ENCODE measurements around the gene ZNF579. TPM values are rescaled to one million over a fixed set of nuclear protein-coding genes. Genes with fewer than 3 reads are reported as not detected.
A peak's percentile ranks its signal among the peaks of the same experiment; 100 is the strongest.

The ZNF579 gene
- total and polyA plus RNA-seq, 2 of the 8 experiments (the other 6 are each of a cell fraction or from before 2014, with no cell fraction given): 10.0 to 18.9 TPM

GRCh38 chr19:55585658-55586339, 5.2 kb upstream of the ZNF579 start:
- peak overlapping the region; percentile 2 for H3K56ac ChIP-seq (replicated peaks; ENCODE audit: insufficient read length, low read depth, low read length)
- TF ChIP-seq PHF8 (conservative IDR thresholded peaks at IDR 0.05; ENCODE audit: low read depth, low read length) (0 out of 2 replicates have a peak, but pooled peaks have one; percentile 13), JUN (IDR thresholded peaks at IDR 0.05; ENCODE audit: low read depth, low read length) (no peak), SP2 (IDR thresholded peaks at IDR 0.05; ENCODE audit: low read length) (0 out of 2 replicates have a peak, but pooled peaks have one; percentile 9), USF2 (IDR thresholded peaks at IDR 0.05; ENCODE audit: low read length) (0 out of 2 replicates have a peak, but pooled peaks have one; percentile 32), CHD2 (IDR thresholded peaks at IDR 0.05; ENCODE audit: low read length) (peak; percentile 37; the same call in 1 of the 2 replicates), CEBPB (IDR thresholded peaks at IDR 0.05; ENCODE audit: low read depth, low read length) (no peak), SP1 (IDR thresholded peaks at IDR 0.05; ENCODE audit: low read depth, low read length) (peak; percentile 84), SIRT6 (IDR thresholded peaks at IDR 0.05; ENCODE audit: low read length) (no peak), KDM4A (IDR thresholded peaks at IDR 0.05; ENCODE audit: low read depth, low read length, severe bottlenecking) (peak; percentile 44), TCF12 (IDR thresholded peaks at IDR 0.05; ENCODE audit: low read depth, low read length) (no peak), NANOG (IDR thresholded peaks at IDR 0.05; ENCODE audit: insufficient read depth, low read depth, low read length, poor library complexity, severe bottlenecking) (no peak)

More at GRCh38 chr19:55585658-55586339, 5.2 kb upstream of the ZNF579 start:
- Histone ChIP-seq H2BK5ac (ENCODE audit: low read depth, low read length) (peak overlapping the region; percentile 60; the same call in 1 of the 2 replicates), H3K14ac (ENCODE audit: insufficient read length) (peak overlapping the region; percentile 68), H2BK15ac (ENCODE audit: low read length) (no peak overlapping the region), H3K4ac (replicated peaks; ENCODE audit: insufficient read length, low read depth, low read length) (peak overlapping the region; percentile 87), H4K20me1 (replicated peaks in 1 of 2; ENCODE audit: control insufficient read depth in 1 of 2, insufficient read depth in 2 of 2, low read length in 2 of 2) (no peaks in the 10 kb centered on the region), H4K91ac (replicated peaks; ENCODE audit: insufficient read length, low read length) (peak overlapping the region; percentile 96), H3K36me3 (ENCODE audit: control insufficient read depth in 2 of 4, insufficient read depth in 4 of 4, low read length in 3 of 4) (no peaks in the 10 kb centered on the region), H2BK20ac (ENCODE audit: low read length) (peak overlapping the region; percentile 80; the same call in 1 of the 2 replicates), H3K4me1 (replicated peaks in 1 of 4; ENCODE audit: control insufficient read depth in 3 of 4, insufficient read depth in 4 of 4, low read length in 3 of 4) (peaks cover 0 to 8% (median 3%) of the 10 kb centered on the region in 4 experiments; a peak in 5 of 7 replicates), H3K18ac (ENCODE audit: extremely low read depth, low read length) (peak overlapping the region; percentile 83), H3K23ac (ENCODE audit: insufficient read length) (no peak overlapping the region), H2AK5ac (ENCODE audit: low read depth, low read length) (no peak overlapping the region), H2BK120ac (replicated peaks; ENCODE audit: low read depth, low read length) (peak overlapping the region; percentile 43), H3K23me2 (ENCODE audit: low read depth, low read length) (peaks cover 11% of the 10 kb centered on the region), H3K27me3 (replicated peaks in 1 of 4; ENCODE audit: control insufficient read depth in 3 of 4, extremely low read depth in 1 of 4, insufficient read depth in 3 of 4, low read length in 3 of 4) (no peaks in the 10 kb centered on the region; a peak in 1 of 7 replicates), H4K8ac (ENCODE audit: extremely low read depth, insufficient read depth, low read length) (peak overlapping the region; percentile 60; the same call in 1 of the 2 replicates), H3K79me2 (ENCODE audit: control insufficient read depth in 1 of 2, insufficient read depth in 2 of 2, low read length in 2 of 2) (no peaks in the 10 kb centered on the region), H4K5ac (ENCODE audit: insufficient read length, low read depth, low read length) (peak overlapping the region; percentile 57), H3K27ac (ENCODE audit: low read depth, low read length) (no peak overlapping the region), H2BK12ac (ENCODE audit: low read depth, low read length) (peak overlapping the region; percentile 80; the same call in 1 of the 2 replicates), H3K4me2 (ENCODE audit: insufficient read depth in 1 of 2, low read depth in 2 of 2, low read length in 2 of 2) (peak overlapping the region; percentile 69 to 73), H3K9ac (replicated peaks in 1 of 4; ENCODE audit: extremely low read depth in 1 of 4, low read depth in 3 of 4, low read length in 3 of 4) (peak overlapping the region in 3 of 4 experiments; percentile 29 to 53 (median 31); a peak in 5 of 7 replicates), H3K4me3 (ENCODE audit: extremely low read depth in 1 of 4, insufficient read depth in 2 of 4, low read depth in 3 of 4, low read length in 4 of 4) (peak overlapping the region; percentile 35 to 64 (median 56)), H2AFZ (ENCODE audit: low read length) (peak overlapping the region; percentile 26; the same call in 1 of the 2 replicates), H3K9me3 (ENCODE audit: insufficient read depth in 2 of 2, low read depth in 1 of 2, low read length in 1 of 2) (no peaks in the 10 kb centered on the region), H3K79me1 (ENCODE audit: low read depth, low read length) (no peaks in the 10 kb centered on the region)
- CTCF ChIA-PET (ENCODE audit: partially characterized antibody): interaction anchor here (0.6 to 2.3 kb wide), 3 partner anchors 20 to 1733 kb away, joined by 3 to 8 read pairs (median 8); partner anchors contain the start of gene ZNF865
- FAIRE-seq (no peak), DNase-seq (ENCODE audit: low read depth in 1 of 2, low spot score in 2 of 2) (peak in 1 of 2 experiments; percentile 92)
- POLR2A ChIA-PET (ENCODE audit: partially characterized antibody): interaction anchor here (0.6 to 5.5 kb wide), 4 partner anchors 13 to 327 kb away, joined by 4 to 42 read pairs (median 8); partner anchors contain the start of genes FIZ1, ZNF524 and ZNF784
- WGBS, 2 experiments (ENCODE audit: extremely low coverage in 1 of 2, insufficient coverage in 1 of 2, insufficient read length in 1 of 2, insufficient replicate concordance in 2 of 2, low coverage in 1 of 2, low lambda C conversion rate in 2 of 2, missing lambda C conversion rate in 1 of 2): 13% methylated on average over 26 of the region's 36 CpGs; no CpG with 5 or more reads in 1 of the 2 experiments

Measured in H1 (cell line).